ENCODE results near the gene KSR2.

- TF ChIP-seq CTCF (IDR thresholded peaks at IDR 0.05), result no peak
- no peak for TF ChIP-seq EZH2 (IDR thresholded peaks at IDR 0.05)
Observed at GRCh38 chr12:117885211-117885610, 83.6 kb downstream of the KSR2 start.
